Measurements from ENCODE around the gene PNISR.

Gene PNISR

DNA sequence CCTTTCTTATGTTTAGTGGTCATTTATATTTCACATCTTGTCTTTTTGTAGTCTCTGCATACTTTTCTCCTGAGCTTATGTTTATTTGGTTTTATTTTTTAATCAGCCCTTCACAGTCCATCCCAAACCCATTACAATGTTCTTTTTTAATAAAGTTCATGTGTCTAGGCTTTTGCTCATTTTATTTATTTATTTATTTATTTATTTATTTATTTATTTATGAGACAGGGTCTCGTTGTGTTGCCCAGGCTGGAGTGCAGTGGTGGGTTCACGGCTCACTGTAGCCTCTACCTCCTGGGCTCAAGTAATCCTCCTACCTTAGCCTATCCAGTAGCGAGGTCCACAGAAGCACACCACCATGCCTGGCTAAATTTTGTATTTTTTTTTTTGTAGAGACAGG is 34.2 kb downstream of the PNISR start:
- Histone ChIP-seq H3K9me2 (replicated peaks; ENCODE audit: low read depth, low read length) (no peaks in the 10 kb centered on the region), H3K27me3 (ENCODE audit: insufficient read depth, low read length, poor library complexity, severe bottlenecking) (no peaks in the 10 kb centered on the region), H3K4me1 (ENCODE audit: insufficient read depth, low read length, poor library complexity, severe bottlenecking) (no peaks in the 10 kb centered on the region), H2AFZ (ENCODE audit: low read length) (no peak overlapping the region), H3K9ac (ENCODE audit: low read depth, low read length, poor library complexity, severe bottlenecking) (no peak overlapping the region), H3F3A (ENCODE audit: low read depth) (no peaks in the 10 kb centered on the region), H3K36me3 (ENCODE audit: insufficient read depth, low read length) (no peaks in the 10 kb centered on the region), H4K20me1 (ENCODE audit: insufficient read depth, low read length, poor library complexity, severe bottlenecking) (no peaks in the 10 kb centered on the region), H3K9me3 (ENCODE audit: insufficient read depth, low read depth, low read length) (no peaks in the 10 kb centered on the region), H3K79me2 (ENCODE audit: insufficient read depth, low read length) (no peaks in the 10 kb centered on the region), H3K4me3 (ENCODE audit: low read length, poor library complexity, severe bottlenecking) (no peak overlapping the region), H3K4me2 (ENCODE audit: low read depth, low read length, poor library complexity, severe bottlenecking) (no peak overlapping the region)
- TF ChIP-seq, protein P1, sequence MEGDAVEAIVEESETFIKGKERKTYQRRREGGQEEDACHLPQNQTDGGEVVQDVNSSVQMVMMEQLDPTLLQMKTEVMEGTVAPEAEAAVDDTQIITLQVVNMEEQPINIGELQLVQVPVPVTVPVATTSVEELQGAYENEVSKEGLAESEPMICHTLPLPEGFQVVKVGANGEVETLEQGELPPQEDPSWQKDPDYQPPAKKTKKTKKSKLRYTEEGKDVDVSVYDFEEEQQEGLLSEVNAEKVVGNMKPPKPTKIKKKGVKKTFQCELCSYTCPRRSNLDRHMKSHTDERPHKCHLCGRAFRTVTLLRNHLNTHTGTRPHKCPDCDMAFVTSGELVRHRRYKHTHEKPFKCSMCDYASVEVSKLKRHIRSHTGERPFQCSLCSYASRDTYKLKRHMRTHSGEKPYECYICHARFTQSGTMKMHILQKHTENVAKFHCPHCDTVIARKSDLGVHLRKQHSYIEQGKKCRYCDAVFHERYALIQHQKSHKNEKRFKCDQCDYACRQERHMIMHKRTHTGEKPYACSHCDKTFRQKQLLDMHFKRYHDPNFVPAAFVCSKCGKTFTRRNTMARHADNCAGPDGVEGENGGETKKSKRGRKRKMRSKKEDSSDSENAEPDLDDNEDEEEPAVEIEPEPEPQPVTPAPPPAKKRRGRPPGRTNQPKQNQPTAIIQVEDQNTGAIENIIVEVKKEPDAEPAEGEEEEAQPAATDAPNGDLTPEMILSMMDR (conservative IDR thresholded peaks at IDR 0.05; ENCODE audit: low read length): no peak
- TF ChIP-seq EZH2phosphoT487 (IDR thresholded peaks at IDR 0.05; ENCODE audit: borderline replicate concordance): no peak

DNA sequence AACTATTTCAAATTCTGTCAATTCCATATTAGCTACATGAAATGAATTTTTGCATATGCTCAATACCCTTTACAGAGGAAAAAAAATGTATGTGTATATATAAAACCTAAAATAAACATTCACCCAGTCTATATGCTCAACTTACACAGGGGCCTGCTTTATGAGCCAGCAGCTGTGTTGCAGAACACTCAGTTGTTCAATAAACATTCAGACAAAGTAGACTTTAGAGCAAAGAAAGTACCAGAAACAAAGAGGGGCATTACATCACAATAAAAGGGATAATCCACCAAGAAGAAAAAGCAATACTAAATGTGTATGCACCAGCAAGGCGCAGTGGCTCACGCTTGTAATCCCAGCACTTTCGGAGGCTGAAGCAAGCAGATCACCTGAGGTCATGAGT is 40.6 kb downstream of the PNISR start:
- no peak overlapping the region for H3K4me2 ChIP-seq (ENCODE audit: low read depth, low read length, poor library complexity, severe bottlenecking)
- no peaks in the 10 kb centered on the region for H3K4me1 ChIP-seq (ENCODE audit: insufficient read depth, low read length, poor library complexity, severe bottlenecking)
- TF ChIP-seq EZH2phosphoT487 (IDR thresholded peaks at IDR 0.05; ENCODE audit: borderline replicate concordance): no peak
- TF ChIP-seq, protein P1 (conservative IDR thresholded peaks at IDR 0.05; ENCODE audit: low read length): no peak
- no peak overlapping the region for H3K9ac ChIP-seq (ENCODE audit: low read depth, low read length, poor library complexity, severe bottlenecking)
- H3K27me3 ChIP-seq (ENCODE audit: insufficient read depth, low read length, poor library complexity, severe bottlenecking): no peaks in the 10 kb centered on the region
- no peak overlapping the region for H2AFZ ChIP-seq (ENCODE audit: low read length)
- H3K9me2 ChIP-seq (replicated peaks; ENCODE audit: low read depth, low read length): no peaks in the 10 kb centered on the region
- no peaks in the 10 kb centered on the region for H3K79me2 ChIP-seq (ENCODE audit: insufficient read depth, low read length)
- H3K36me3 ChIP-seq (ENCODE audit: insufficient read depth, low read length): no peaks in the 10 kb centered on the region
- H3F3A ChIP-seq (ENCODE audit: low read depth): no peaks in the 10 kb centered on the region
- no peaks in the 10 kb centered on the region for H4K20me1 ChIP-seq (ENCODE audit: insufficient read depth, low read length, poor library complexity, severe bottlenecking)
- no peak overlapping the region for H3K4me3 ChIP-seq (ENCODE audit: low read length, poor library complexity, severe bottlenecking)
- no peaks in the 10 kb centered on the region for H3K9me3 ChIP-seq (ENCODE audit: insufficient read depth, low read depth, low read length)

DNA sequence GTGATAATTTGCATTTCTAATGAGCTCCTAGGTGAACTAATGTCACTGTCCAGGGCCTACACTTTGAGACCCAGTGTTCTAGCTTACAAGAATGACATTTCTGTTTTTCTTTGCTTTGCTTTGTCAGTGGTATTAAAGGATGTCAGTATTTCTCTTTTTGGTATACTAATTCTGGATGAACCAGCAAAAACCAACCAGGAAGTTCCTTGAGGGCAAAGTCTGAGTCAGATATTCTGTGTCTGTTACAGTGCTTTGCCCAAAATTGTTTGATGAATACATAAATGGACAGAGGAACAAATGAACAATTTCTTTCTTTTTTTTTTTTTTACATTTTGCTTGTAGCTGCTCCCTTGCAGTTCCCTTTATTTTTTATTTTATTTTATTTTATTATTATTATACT is 46.5 kb downstream of the PNISR start:
- Histone ChIP-seq H3K4me2 (ENCODE audit: low read depth, low read length, poor library complexity, severe bottlenecking) (no peak overlapping the region), H3K4me1 (ENCODE audit: insufficient read depth, low read length, poor library complexity, severe bottlenecking) (no peaks in the 10 kb centered on the region)
- TF ChIP-seq, protein P1 (conservative IDR thresholded peaks at IDR 0.05; ENCODE audit: low read length): no peak
- TF ChIP-seq EZH2phosphoT487 (IDR thresholded peaks at IDR 0.05; ENCODE audit: borderline replicate concordance): no peak

More for the DNA sequence above, 46.5 kb downstream of the PNISR start:
- Histone ChIP-seq H3K27me3 (ENCODE audit: insufficient read depth, low read length, poor library complexity, severe bottlenecking) (no peaks in the 10 kb centered on the region), H3F3A (ENCODE audit: low read depth) (no peaks in the 10 kb centered on the region), H3K4me3 (ENCODE audit: low read length, poor library complexity, severe bottlenecking) (no peak overlapping the region), H4K20me1 (ENCODE audit: insufficient read depth, low read length, poor library complexity, severe bottlenecking) (no peaks in the 10 kb centered on the region), H2AFZ (ENCODE audit: low read length) (no peak overlapping the region), H3K9me2 (replicated peaks; ENCODE audit: low read depth, low read length) (no peaks in the 10 kb centered on the region), H3K79me2 (ENCODE audit: insufficient read depth, low read length) (no peaks in the 10 kb centered on the region), H3K9ac (ENCODE audit: low read depth, low read length, poor library complexity, severe bottlenecking) (no peak overlapping the region), H3K9me3 (ENCODE audit: insufficient read depth, low read depth, low read length) (no peaks in the 10 kb centered on the region), H3K36me3 (ENCODE audit: insufficient read depth, low read length) (no peaks in the 10 kb centered on the region)
